ENCODE data around the gene STIMATE.

Gene STIMATE

GRCh38 chr3:52849656-52850055, 47.7 kb downstream of the STIMATE start:
- H3K9me3 ChIP-seq: no peaks in the 10 kb centered on the region
- DNase-seq: no peak
- H3K4me3 ChIP-seq (ENCODE audit: low read depth, low read length): no peak overlapping the region
- TF ChIP-seq CTCF (IDR thresholded peaks at IDR 0.05; ENCODE audit: low read depth, low read length): no peak
- no peaks in the 10 kb centered on the region for H3K4me1 ChIP-seq
- H3K36me3 ChIP-seq: no peaks in the 10 kb centered on the region
- no peaks in the 10 kb centered on the region for H3K27me3 ChIP-seq

DNA sequence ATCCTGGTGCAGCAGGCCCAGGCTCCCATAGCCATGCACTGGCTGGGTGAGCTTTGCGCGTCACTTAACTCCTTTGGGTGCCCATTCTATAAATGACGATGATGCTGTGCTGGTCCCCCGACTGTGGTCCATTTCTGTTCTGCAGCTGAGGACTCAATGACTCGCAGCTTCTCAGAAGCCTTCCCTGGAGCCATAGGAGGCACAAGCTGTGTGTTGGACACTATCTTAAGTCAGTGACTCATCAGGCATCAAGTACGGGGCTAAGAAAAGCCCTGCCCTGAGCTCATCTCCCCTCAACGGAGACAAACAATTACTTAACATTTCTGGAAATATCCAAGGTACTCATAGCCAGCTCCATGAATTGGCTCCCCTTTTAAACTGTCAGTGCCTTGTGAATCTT, 48.7 kb downstream of the STIMATE start:
- Histone ChIP-seq H3K27me3 (no peaks in the 10 kb centered on the region), H3K36me3 (no peaks in the 10 kb centered on the region), H3K9me3 (no peaks in the 10 kb centered on the region), H3K4me3 (ENCODE audit: low read depth, low read length) (no peak overlapping the region), H3K4me1 (no peaks in the 10 kb centered on the region)
- DNase-seq: no peak
- no peak for TF ChIP-seq CTCF (IDR thresholded peaks at IDR 0.05; ENCODE audit: low read depth, low read length)

- Histone ChIP-seq H3K36me3 (no peaks in the 10 kb centered on the region), H3K9me3 (no peaks in the 10 kb centered on the region), H3K4me3 (ENCODE audit: low read depth, low read length) (no peak overlapping the region), H3K27me3 (no peaks in the 10 kb centered on the region), H3K4me1 (no peaks in the 10 kb centered on the region)
- DNase-seq: no peak
- no peak for TF ChIP-seq CTCF (IDR thresholded peaks at IDR 0.05; ENCODE audit: low read depth, low read length)
These were observed 49.6 kb downstream of the STIMATE start for GRCh38 chr3:52847726-52848125.

- H3K4me1 ChIP-seq: no peaks in the 10 kb centered on the region
- H3K4me3 ChIP-seq (ENCODE audit: low read depth, low read length): no peak overlapping the region
- no peak for TF ChIP-seq CTCF (IDR thresholded peaks at IDR 0.05; ENCODE audit: low read depth, low read length)
- DNase-seq: no peak
- no peaks in the 10 kb centered on the region for H3K9me3 ChIP-seq
- H3K27me3 ChIP-seq: no peaks in the 10 kb centered on the region
- H3K36me3 ChIP-seq: no peaks in the 10 kb centered on the region
These were observed 50.1 kb downstream of the STIMATE start for GRCh38 chr3:52847241-52847640.

GRCh38 chr3:52846432-52846965, 50.8 kb downstream of the STIMATE start:
- Histone ChIP-seq H3K9me3 (no peaks in the 10 kb centered on the region), H3K27me3 (no peaks in the 10 kb centered on the region), H3K4me3 (ENCODE audit: low read depth, low read length) (no peak overlapping the region), H3K36me3 (no peaks in the 10 kb centered on the region), H3K4me1 (no peaks in the 10 kb centered on the region)
- no peak for TF ChIP-seq CTCF (IDR thresholded peaks at IDR 0.05; ENCODE audit: low read depth, low read length)
- DNase-seq: no peak

GRCh38 chr3:52845691-52846431, 51.5 kb downstream of the STIMATE start:
- peak; percentile 19; the same call in 1 of the 2 replicates for TF ChIP-seq CTCF (IDR thresholded peaks at IDR 0.05; ENCODE audit: low read depth, low read length)
- Histone ChIP-seq H3K4me3 (ENCODE audit: low read depth, low read length) (no peak overlapping the region), H3K4me1 (no peaks in the 10 kb centered on the region), H3K27me3 (no peaks in the 10 kb centered on the region), H3K36me3 (no peaks in the 10 kb centered on the region), H3K9me3 (no peaks in the 10 kb centered on the region)
- no peak for DNase-seq

All from BE2C (cell line).